ENCODE data around the gene ELOVL3.
"Not testable (repeated sequence)": the region's sequence is repeated elsewhere in the genome, so short reads cannot be mapped to it uniquely, and the experiment has no call there.

The ELOVL3 gene

GRCh38 chr10:102246261-102246660, 20.2 kb downstream of the ELOVL3 start:
- Histone ChIP-seq H3K27ac (ENCODE audit: low read length) (no peak overlapping the region), H3K9ac (ENCODE audit: low read length) (peak overlapping the region; percentile 83; the same call in 1 of the 2 replicates), H4K20me1 (ENCODE audit: insufficient read depth, low read length) (peaks cover 17% of the 10 kb centered on the region), H3K9me2 (replicated peaks; ENCODE audit: insufficient read depth, low read length) (no peaks in the 10 kb centered on the region), H3K36me3 (replicated peaks; ENCODE audit: insufficient read depth, low read length) (no peaks in the 10 kb centered on the region), H3K27me3 (replicated peaks; ENCODE audit: insufficient read depth, low read length) (no peaks in the 10 kb centered on the region), H3F3A (ENCODE audit: insufficient read depth, low read length) (no peaks in the 10 kb centered on the region), H3K4me3 (ENCODE audit: low read length) (peak overlapping the region; percentile 78), H3K4me1 (ENCODE audit: low read length) (peaks cover 25% of the 10 kb centered on the region), H2AFZ (ENCODE audit: low read length) (no peak overlapping the region), H3K79me2 (ENCODE audit: low read length) (peaks cover 59% of the 10 kb centered on the region), H3K9me3 (replicated peaks; ENCODE audit: insufficient read depth, low read length) (no peaks in the 10 kb centered on the region), H3K4me2 (ENCODE audit: low read depth, low read length) (peak overlapping the region; percentile 88)
- TF ChIP-seq CTCF (IDR thresholded peaks at IDR 0.05; ENCODE audit: low read length) (no peak), EZH2 (optimal IDR thresholded peaks at IDR 0.05; ENCODE audit: low read depth, low read length) (no peak), EZH2phosphoT487 (IDR thresholded peaks at IDR 0.05; ENCODE audit: low read length) (no peak)
- no peak for DNase-seq

- peaks cover 22% of the 10 kb centered on the region for H3K4me1 ChIP-seq (ENCODE audit: low read length)
- peaks cover 73% of the 10 kb centered on the region for H3K79me2 ChIP-seq (ENCODE audit: low read length)
- no peaks in the 10 kb centered on the region for H3K9me3 ChIP-seq (replicated peaks; ENCODE audit: insufficient read depth, low read length)
- no peak for TF ChIP-seq EZH2phosphoT487 (IDR thresholded peaks at IDR 0.05; ENCODE audit: low read length)
- TF ChIP-seq EZH2 (optimal IDR thresholded peaks at IDR 0.05; ENCODE audit: low read depth, low read length) = no peak
- TF ChIP-seq CTCF (IDR thresholded peaks at IDR 0.05; ENCODE audit: low read length) = no peak
- DNase-seq = no peak
- no peak overlapping the region for H3K9ac ChIP-seq (ENCODE audit: low read length)
- peak overlapping the region; percentile 88 for H3K4me2 ChIP-seq (ENCODE audit: low read depth, low read length)
- H3K36me3 ChIP-seq (replicated peaks; ENCODE audit: insufficient read depth, low read length) = no peaks in the 10 kb centered on the region
- no peak overlapping the region for H3K27ac ChIP-seq (ENCODE audit: low read length)
- peaks cover 17% of the 10 kb centered on the region for H4K20me1 ChIP-seq (ENCODE audit: insufficient read depth, low read length)
- H3K9me2 ChIP-seq (replicated peaks; ENCODE audit: insufficient read depth, low read length) = no peaks in the 10 kb centered on the region
- H2AFZ ChIP-seq (ENCODE audit: low read length) = no peak overlapping the region
- H3K27me3 ChIP-seq (replicated peaks; ENCODE audit: insufficient read depth, low read length) = no peaks in the 10 kb centered on the region
- H3F3A ChIP-seq (ENCODE audit: insufficient read depth, low read length) = no peaks in the 10 kb centered on the region
- peak overlapping the region; percentile 78; the same call in 1 of the 2 replicates for H3K4me3 ChIP-seq (ENCODE audit: low read length)
Observed at GRCh38 chr10:102247734-102248133, 21.6 kb downstream of the ELOVL3 start.

- H3K4me1 ChIP-seq (ENCODE audit: low read length); H3K27me3 ChIP-seq (replicated peaks; ENCODE audit: insufficient read depth, low read length); H3K4me3 ChIP-seq (ENCODE audit: low read length); H3K4me2 ChIP-seq (ENCODE audit: low read depth, low read length); H3K9me2 ChIP-seq (replicated peaks; ENCODE audit: insufficient read depth, low read length); DNase-seq; H3F3A ChIP-seq (ENCODE audit: insufficient read depth, low read length); H3K36me3 ChIP-seq (replicated peaks; ENCODE audit: insufficient read depth, low read length); H3K27ac ChIP-seq (ENCODE audit: low read length); H3K9me3 ChIP-seq (replicated peaks; ENCODE audit: insufficient read depth, low read length); H2AFZ ChIP-seq (ENCODE audit: low read length); H3K9ac ChIP-seq (ENCODE audit: low read length): not testable (repeated sequence)
- H4K20me1 ChIP-seq (ENCODE audit: insufficient read depth, low read length) = peaks cover 30% of the 10 kb centered on the region; the same call in 1 of the 2 replicates
- peaks cover 98% of the 10 kb centered on the region for H3K79me2 ChIP-seq (ENCODE audit: low read length)
Observed at GRCh38 chr10:102252508-102252907, 26.4 kb downstream of the ELOVL3 start.

GRCh38 chr10:102254426-102254825, 28.3 kb downstream of the ELOVL3 start:
- no peak overlapping the region for H3K27ac ChIP-seq (ENCODE audit: low read length)
- no peaks in the 10 kb centered on the region for H3K9me3 ChIP-seq (replicated peaks; ENCODE audit: insufficient read depth, low read length)
- H4K20me1 ChIP-seq (ENCODE audit: insufficient read depth, low read length) = peaks cover 27% of the 10 kb centered on the region; the same call in 1 of the 2 replicates
- DNase-seq = no peak
- H3K27me3 ChIP-seq (replicated peaks; ENCODE audit: insufficient read depth, low read length) = no peaks in the 10 kb centered on the region
- H3K4me3 ChIP-seq (ENCODE audit: low read length) = no peak overlapping the region
- H3K9me2 ChIP-seq (replicated peaks; ENCODE audit: insufficient read depth, low read length) = no peaks in the 10 kb centered on the region
- H3K9ac ChIP-seq (ENCODE audit: low read length) = no peak overlapping the region
- no peaks in the 10 kb centered on the region for H3K4me1 ChIP-seq (ENCODE audit: low read length)
- TF ChIP-seq EZH2phosphoT487 (IDR thresholded peaks at IDR 0.05; ENCODE audit: low read length) (no peak), CTCF (IDR thresholded peaks at IDR 0.05; ENCODE audit: low read length) (no peak), EZH2 (optimal IDR thresholded peaks at IDR 0.05; ENCODE audit: low read depth, low read length) (no peak)
- H3K79me2 ChIP-seq (ENCODE audit: low read length) = peaks cover 98% of the 10 kb centered on the region
- no peaks in the 10 kb centered on the region for H3F3A ChIP-seq (ENCODE audit: insufficient read depth, low read length)
- no peak overlapping the region for H2AFZ ChIP-seq (ENCODE audit: low read length)
- H3K36me3 ChIP-seq (replicated peaks; ENCODE audit: insufficient read depth, low read length) = peaks cover 1% of the 10 kb centered on the region; the same call in 1 of the 2 replicates
- H3K4me2 ChIP-seq (ENCODE audit: low read depth, low read length) = no peak overlapping the region

Measured in MM.1S (cell line).